GM12878 (cell line): Measurements from ENCODE around the gene DPAGT1. TPM values are rescaled to one million over a fixed set of nuclear protein-coding genes. Genes with fewer than 3 reads are reported as not detected.
A peak's percentile ranks its signal among the peaks of the same experiment; 100 is the strongest.

Experiments
- BCL11A ChIP-seq: IDR thresholded peaks from 2 replicates; pipeline ENCODE4 v1.6.1; 2011; ENCODE audit warnings: low read depth, low read length
- CHD1 ChIP-seq: IDR thresholded peaks from 2 replicates; pipeline ENCODE4 v1.6.1; 2012; ENCODE audit warnings: low read depth, low read length, improper control_type of control experiment
- CREB1 ChIP-seq: IDR thresholded peaks from 2 replicates; pipeline ENCODE4 v1.6.1; 2012; ENCODE audit warnings: low read depth, mild to moderate bottlenecking, inconsistent platforms
- CREM ChIP-seq: IDR thresholded peaks from 2 replicates; pipeline ENCODE4 v1.6.1; 2014; ENCODE audit warnings: antibody characterized with exemption, low read depth
- E4F1 ChIP-seq: fragments of 450-650 bp; IDR thresholded peaks from 2 replicates; pipeline ENCODE4 v1.6.1; 2018; ENCODE audit warnings: borderline replicate concordance, mild to moderate bottlenecking; ENCODE audit not compliant: partially characterized antibody
- IKZF1 ChIP-seq: fragments of 450-650 bp; conservative IDR thresholded peaks from 2 replicates; pipeline ENCODE4 v1.6.1; 2017; ENCODE audit warnings: antibody characterized with exemption, mild to moderate bottlenecking
- KAT2A ChIP-seq: conservative IDR thresholded peaks from 2 replicates; pipeline ENCODE4 v1.6.1; 2011; ENCODE audit warnings: low read depth, low read length; ENCODE audit not compliant: control insufficient read depth
- LARP7 ChIP-seq: fragments of 450-650 bp; IDR thresholded peaks from 2 replicates; pipeline ENCODE4 v1.6.1; 2017; ENCODE audit warnings: mild to moderate bottlenecking
- MTA2 ChIP-seq: fragments of 450-650 bp; IDR thresholded peaks from 2 replicates; pipeline ENCODE4 v1.6.1; 2016; ENCODE audit warnings: low read depth, mild to moderate bottlenecking, moderate library complexity
- MXI1 ChIP-seq: fragments of 150-350 bp; IDR thresholded peaks from 2 replicates; pipeline ENCODE4 v1.6.1; 2011; ENCODE audit warnings: low read depth, mild to moderate bottlenecking, inconsistent platforms, low read length, improper control_type of control experiment
- MYB ChIP-seq: fragments of 150-350 bp; IDR thresholded peaks from 2 replicates; pipeline ENCODE4 v1.6.1; 2014; ENCODE audit warnings: mild to moderate bottlenecking, low read depth, low read length, borderline replicate concordance
- NBN ChIP-seq: fragments of 450-650 bp; IDR thresholded peaks from 2 replicates; pipeline ENCODE4 v1.6.1; 2016
- NFYB ChIP-seq: IDR thresholded peaks from 2 replicates; pipeline ENCODE4 v1.6.1; 2011; ENCODE audit warnings: low read depth, mild to moderate bottlenecking, low read length, improper control_type of control experiment, moderate library complexity; ENCODE audit not compliant: insufficient read depth
- NR2C1 ChIP-seq: fragments of 450-650 bp; IDR thresholded peaks from 2 replicates; pipeline ENCODE4 v1.6.1; 2017; ENCODE audit warnings: antibody characterized with exemption, mild to moderate bottlenecking, moderate library complexity
- NR2C2 ChIP-seq: IDR thresholded peaks from 2 replicates; pipeline ENCODE4 v1.6.1; 2011; ENCODE audit warnings: borderline replicate concordance, low read depth; ENCODE audit not compliant: control insufficient read depth, insufficient read length
- PAX8 ChIP-seq: fragments of 450-650 bp; IDR thresholded peaks from 2 replicates; pipeline ENCODE4 v1.6.1; 2017; ENCODE audit warnings: mild to moderate bottlenecking, moderate library complexity
- RCOR1 ChIP-seq: conservative IDR thresholded peaks from 2 replicates; pipeline ENCODE4 v1.6.1; 2012; ENCODE audit warnings: low read depth, low read length, improper control_type of control experiment
- REST ChIP-seq: IDR thresholded peaks from 2 replicates; pipeline ENCODE4 v1.6.1; 2012; ENCODE audit warnings: mild to moderate bottlenecking, low read depth, low read length
- SMAD5 ChIP-seq: IDR thresholded peaks from 2 replicates; pipeline ENCODE4 v1.6.1; 2016; ENCODE audit warnings: antibody characterized with exemption, low read depth
- SMARCA5 ChIP-seq: fragments of 450-650 bp; IDR thresholded peaks from 2 replicates; pipeline ENCODE4 v1.6.1; 2017; ENCODE audit warnings: mild to moderate bottlenecking
- TBL1XR1 ChIP-seq: IDR thresholded peaks from 2 replicates; pipeline ENCODE4 v1.6.1; 2012; ENCODE audit warnings: low read depth, low read length, improper control_type of control experiment
- TCF12 ChIP-seq: IDR thresholded peaks from 2 replicates; pipeline ENCODE4 v1.6.1; 2011; ENCODE audit warnings: low read depth, mild to moderate bottlenecking, low read length
- USF1 ChIP-seq: IDR thresholded peaks from 2 replicates; pipeline ENCODE4 v1.6.1; 2011; ENCODE audit warnings: borderline replicate concordance, low read depth, mild to moderate bottlenecking, moderate library complexity, mixed read lengths, low read length; ENCODE audit not compliant: insufficient read depth; ENCODE audit errors: extremely low read length
- ZNF217 ChIP-seq: fragments of 450-650 bp; IDR thresholded peaks from 2 replicates; pipeline ENCODE4 v1.6.1; 2017; ENCODE audit warnings: antibody characterized with exemption, mild to moderate bottlenecking
- ZNF274 ChIP-seq: IDR thresholded peaks from one replicate; pipeline ENCODE4 v1.8.0; 2011; ENCODE audit not compliant: insufficient read length, insufficient read depth
- ZZZ3 ChIP-seq: IDR thresholded peaks from 2 replicates; pipeline ENCODE4 v1.6.1; 2011; ENCODE audit warnings: low read depth; ENCODE audit not compliant: control insufficient read depth, insufficient read length
- polyA plus RNA-seq, 11 experiments: library from polyadenylated mRNA; depleted of rRNA in 4 of 11; unstranded in 6 of 11; stranded (reverse) in 5 of 11; fragments of >200 nt; fragmentation: Nextera tagmentation in 4 of 11; fragmentation: Illumina TruSeq in 1 of 11; extraction: Ambion mirVana in 4 of 11; extraction: Trizol in 1 of 11; gene quantifications; 1 replicate in 1 of 11; 2 replicates in 10 of 11; pipeline versions ENCODE4 v1.2.1 to v1.2.3, GENCODE V29; 2011 to 2016; ENCODE audit warnings: inconsistent platforms in 2 of 11, missing spikeins in 2 of 11, low read depth in 1 of 11
- total RNA-seq, 4 experiments: library from RNA; depleted of rRNA in 3 of 4; stranded (reverse); fragments of >200 nt in 3 of 4; fragmentation: Illumina TruSeq in 1 of 4; extraction: Trizol in 1 of 4; gene quantifications; 2 replicates each; pipeline versions ENCODE4 v1.2.1 to v1.2.3, GENCODE V29; 2013 to 2021

The DPAGT1 gene
- total and polyA plus RNA-seq, 10 of the 15 experiments (the other 5 are each of a cell fraction or from before 2014, with no cell fraction given), result 20.5 to 95.6 (median 54.3) TPM

GRCh38 chr11:119101759-119102423, at the start of gene DPAGT1 (continued):
- no peak for TF ChIP-seq REST
- no peak for TF ChIP-seq MYB
- peak; percentile 91 for TF ChIP-seq NR2C1
- TF ChIP-seq CREM, result peak; percentile 88
- no peak for TF ChIP-seq NR2C2
- no peak for TF ChIP-seq ZNF274
- TF ChIP-seq IKZF1, result peak; percentile 93
- TF ChIP-seq KAT2A, result no peak
- TF ChIP-seq ZZZ3, result no peak
- 0 out of 2 replicates have a peak, but pooled peaks have one; percentile 33 for TF ChIP-seq LARP7
- no peak for TF ChIP-seq CHD1
- TF ChIP-seq TCF12, result no peak
- TF ChIP-seq ZNF217, result no peak
- TF ChIP-seq PAX8, result peak; percentile 90; the same call in 1 of the 2 replicates
- 0 out of 2 replicates have a peak, but pooled peaks have one; percentile 22 for TF ChIP-seq SMARCA5
- TF ChIP-seq E4F1, result peak; percentile 86
- TF ChIP-seq BCL11A, result no peak
- TF ChIP-seq MXI1, result peak; percentile 94; the same call in 1 of the 2 replicates
- 0 out of 2 replicates have a peak, but pooled peaks have one; percentile 60 for TF ChIP-seq SMAD5
- TF ChIP-seq NBN, result peak; percentile 79; the same call in 1 of the 2 replicates
- peak; percentile 41; the same call in 1 of the 2 replicates for TF ChIP-seq NFYB
- peak; percentile 82; the same call in 1 of the 2 replicates for TF ChIP-seq CREB1
- TF ChIP-seq TBL1XR1, result no peak; the same call in 1 of the 2 replicates
- TF ChIP-seq MTA2, result peak; percentile 30; the same call in 1 of the 2 replicates
- peak; percentile 91 for TF ChIP-seq USF1
- 0 out of 2 replicates have a peak, but pooled peaks have one; percentile 44 for TF ChIP-seq RCOR1
